Measurements from ENCODE around the gene HIGD1B.

The HIGD1B gene

DNA sequence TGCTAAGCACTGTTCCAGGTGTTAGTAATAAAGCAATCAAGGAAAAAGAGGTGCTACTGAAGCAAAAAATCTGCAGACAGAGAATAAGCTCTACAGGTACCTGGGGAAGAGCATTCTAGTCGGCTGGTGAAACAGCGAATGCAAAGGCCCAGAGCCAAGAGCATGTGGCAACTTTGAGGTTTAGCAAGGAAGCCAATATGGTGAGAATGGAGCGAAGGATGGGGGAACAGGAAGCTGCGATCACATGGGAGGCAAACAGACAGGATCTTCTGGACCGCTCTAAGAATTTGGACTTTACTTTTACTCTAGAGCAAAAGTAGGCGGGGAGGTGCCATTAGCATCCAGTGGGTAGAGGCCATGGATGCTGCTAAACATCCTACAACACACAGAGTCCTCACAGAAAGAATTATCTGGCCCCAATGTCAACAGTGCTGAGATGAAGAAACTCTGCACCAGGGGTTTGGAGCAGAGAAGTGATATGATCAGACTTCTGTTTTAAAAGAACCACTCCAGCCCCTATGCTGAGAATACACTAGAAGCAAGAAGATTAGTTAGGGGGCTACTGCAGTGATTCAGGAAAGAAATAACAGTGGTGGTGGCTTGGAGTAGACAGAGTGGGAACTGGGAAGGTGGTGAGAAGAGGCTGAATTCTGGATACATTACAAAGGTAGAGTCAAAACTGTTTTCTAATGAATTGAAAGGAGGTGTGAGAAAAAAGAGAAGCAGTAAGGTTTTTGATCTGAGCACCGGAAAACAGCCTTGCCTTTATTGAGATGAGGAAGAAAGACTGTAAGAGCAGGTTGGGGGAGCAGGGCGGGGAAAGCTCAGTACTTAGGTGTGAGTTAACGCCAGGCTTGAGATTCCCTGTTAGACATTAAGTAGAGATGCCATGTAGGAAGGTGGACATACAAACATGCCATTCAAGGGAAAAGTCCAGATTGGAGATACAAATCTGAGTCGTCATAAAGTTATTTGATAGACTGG, 40.6 kb downstream of the HIGD1B start:
- Histone ChIP-seq H3K4me3 (ENCODE audit: low read depth, low read length, poor library complexity, severe bottlenecking) (no peak overlapping the region), H3K27ac (ENCODE audit: low read depth, low read length, poor library complexity, severe bottlenecking) (no peak overlapping the region), H3K9ac (ENCODE audit: low read length) (no peak overlapping the region), H3F3A (ENCODE audit: insufficient read depth, low read length) (no peaks in the 10 kb centered on the region), H3K27me3 (ENCODE audit: insufficient read depth, low read length) (no peaks in the 10 kb centered on the region), H4K20me1 (ENCODE audit: insufficient read depth, low read length) (no peaks in the 10 kb centered on the region), H3K9me2 (ENCODE audit: low read depth, low read length) (no peaks in the 10 kb centered on the region), H3K4me1 (ENCODE audit: insufficient read depth, low read length, severe bottlenecking) (peaks cover 7% of the 10 kb centered on the region), H3K36me3 (ENCODE audit: insufficient read depth, low read length) (peaks cover 49% of the 10 kb centered on the region), H2AFZ (ENCODE audit: low read length) (no peak overlapping the region), H3K9me3 (ENCODE audit: low read length) (no peaks in the 10 kb centered on the region), H3K79me2 (ENCODE audit: insufficient read depth, low read length) (peaks cover 4% of the 10 kb centered on the region; the same call in 1 of the 2 replicates), H3K4me2 (ENCODE audit: low read length) (no peak overlapping the region)
- TF ChIP-seq EZH2 (IDR thresholded peaks at IDR 0.05; ENCODE audit: borderline replicate concordance, low read length) = no peak
- no peak for TF ChIP-seq CTCF (IDR thresholded peaks at IDR 0.05; ENCODE audit: low read length)

- Histone ChIP-seq H3K9me3 (ENCODE audit: low read length) (no peaks in the 10 kb centered on the region), H3F3A (ENCODE audit: insufficient read depth, low read length) (no peaks in the 10 kb centered on the region), H3K27ac (ENCODE audit: low read depth, low read length, poor library complexity, severe bottlenecking) (no peak overlapping the region), H3K4me1 (ENCODE audit: insufficient read depth, low read length, severe bottlenecking) (peaks cover 7% of the 10 kb centered on the region), H3K9ac (ENCODE audit: low read length) (no peak overlapping the region), H3K36me3 (ENCODE audit: insufficient read depth, low read length) (peaks cover 47% of the 10 kb centered on the region), H3K79me2 (ENCODE audit: insufficient read depth, low read length) (peaks cover 4% of the 10 kb centered on the region; the same call in 1 of the 2 replicates), H3K27me3 (ENCODE audit: insufficient read depth, low read length) (no peaks in the 10 kb centered on the region), H2AFZ (ENCODE audit: low read length) (no peak overlapping the region), H3K9me2 (ENCODE audit: low read depth, low read length) (no peaks in the 10 kb centered on the region), H3K4me3 (ENCODE audit: low read depth, low read length, poor library complexity, severe bottlenecking) (no peak overlapping the region), H3K4me2 (ENCODE audit: low read length) (no peak overlapping the region), H4K20me1 (ENCODE audit: insufficient read depth, low read length) (no peaks in the 10 kb centered on the region)
- TF ChIP-seq CTCF (IDR thresholded peaks at IDR 0.05; ENCODE audit: low read length) (no peak), EZH2 (IDR thresholded peaks at IDR 0.05; ENCODE audit: borderline replicate concordance, low read length) (no peak)
These were observed 41.3 kb downstream of the HIGD1B start for GRCh38 chr17:44889003-44889402.

DNA sequence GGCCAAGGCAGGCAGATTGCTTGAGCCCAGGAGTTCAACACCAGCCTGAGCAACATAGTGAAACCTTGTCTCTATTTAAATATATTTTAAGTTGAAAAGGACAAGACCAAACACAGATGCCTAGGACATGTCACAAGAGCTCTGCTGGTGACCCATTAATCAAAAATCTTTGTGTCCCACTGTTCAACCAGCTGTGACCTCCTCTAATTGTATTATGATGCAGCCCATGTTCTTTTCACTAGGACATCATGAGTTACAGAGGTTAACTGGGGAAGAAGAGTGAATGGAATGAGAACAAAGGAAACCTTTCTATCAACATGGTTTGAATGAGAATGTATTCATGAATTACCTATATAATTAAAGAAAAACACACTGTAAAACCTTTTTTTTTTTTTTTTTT, 44.6 kb downstream of the HIGD1B start:
- Histone ChIP-seq H3K9me3 (ENCODE audit: low read length) (no peaks in the 10 kb centered on the region), H2AFZ (ENCODE audit: low read length) (no peak overlapping the region), H3K4me3 (ENCODE audit: low read depth, low read length, poor library complexity, severe bottlenecking) (no peak overlapping the region), H3K4me2 (ENCODE audit: low read length) (no peak overlapping the region), H3K9me2 (ENCODE audit: low read depth, low read length) (no peaks in the 10 kb centered on the region), H3K36me3 (ENCODE audit: insufficient read depth, low read length) (peaks cover 39% of the 10 kb centered on the region), H3K9ac (ENCODE audit: low read length) (no peak overlapping the region), H3K79me2 (ENCODE audit: insufficient read depth, low read length) (peaks cover 11% of the 10 kb centered on the region), H3K27ac (ENCODE audit: low read depth, low read length, poor library complexity, severe bottlenecking) (no peak overlapping the region), H4K20me1 (ENCODE audit: insufficient read depth, low read length) (no peaks in the 10 kb centered on the region), H3K27me3 (ENCODE audit: insufficient read depth, low read length) (no peaks in the 10 kb centered on the region), H3F3A (ENCODE audit: insufficient read depth, low read length) (no peaks in the 10 kb centered on the region), H3K4me1 (ENCODE audit: insufficient read depth, low read length, severe bottlenecking) (peaks cover 7% of the 10 kb centered on the region)
- no peak for TF ChIP-seq CTCF (IDR thresholded peaks at IDR 0.05; ENCODE audit: low read length)
- TF ChIP-seq EZH2 (IDR thresholded peaks at IDR 0.05; ENCODE audit: borderline replicate concordance, low read length) = no peak

All from OCI-LY1 (cell line).